AG04449 (cell line): ENCODE data around the gene SLC5A2.

Experiments used
- CTCF ChIA-PET: fragments of 350-600 bp; formaldehyde crosslinking; extraction: SDS; loops from one replicate; lab custom pipeline; 2021; ENCODE audit warnings: antibody characterized with exemption; lab: Yijun Ruan, JAX
- POLR2A ChIA-PET: fragments of 400-600, 350-600 bp; formaldehyde crosslinking; extraction: SDS; loops from one replicate; lab custom pipeline; 2020; ENCODE audit warnings: antibody characterized with exemption, inconsistent platforms; lab: Yijun Ruan, JAX
- DNase-seq: peaks from one replicate; pipeline ENCODE4 v3.0.0-alpha.2; 2010; ENCODE audit warnings: low read depth, low spot score
- H3K4me3 ChIP-seq: 2 replicates; pipeline ENCODE4 v1.5.1; 2011; ENCODE audit warnings: low read depth, mild to moderate bottlenecking, control low read depth, low read length
- TF ChIP-seq, protein P1 (sequence below): IDR thresholded peaks from one replicate; pipeline ENCODE4 v1.5.1; 2011; ENCODE audit warnings: mild to moderate bottlenecking, moderate library complexity, low read length, control low read depth, inconsistent platforms; ENCODE audit not compliant: insufficient read depth; ENCODE audit errors: missing control alignments

SLC5A2 gene

DNA sequence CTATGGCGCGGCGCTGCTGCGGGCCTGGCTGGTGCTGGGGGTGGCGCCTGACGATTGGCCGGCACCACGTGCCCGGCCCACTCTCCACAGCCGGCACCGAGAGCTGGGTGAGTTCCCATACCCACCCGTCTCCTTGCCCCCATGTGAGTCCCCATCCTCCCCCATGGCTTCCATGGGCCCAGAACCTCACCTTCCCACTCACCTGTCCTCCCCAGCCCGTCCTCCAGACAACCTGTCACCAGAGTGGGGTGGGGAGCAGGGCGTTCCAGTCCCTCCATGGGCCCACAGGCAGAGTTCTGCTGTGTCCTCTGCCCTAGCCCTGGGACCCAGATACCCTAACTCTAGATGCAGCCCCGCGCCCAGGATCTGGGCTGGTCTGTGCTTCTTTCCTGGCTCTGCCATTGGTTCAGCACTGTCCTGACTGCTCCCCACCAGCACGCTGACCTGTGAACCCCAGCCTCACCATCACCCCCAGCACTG is 18.1 kb upstream of the SLC5A2 start:
- DNase-seq = no peak
- TF ChIP-seq, protein P1, sequence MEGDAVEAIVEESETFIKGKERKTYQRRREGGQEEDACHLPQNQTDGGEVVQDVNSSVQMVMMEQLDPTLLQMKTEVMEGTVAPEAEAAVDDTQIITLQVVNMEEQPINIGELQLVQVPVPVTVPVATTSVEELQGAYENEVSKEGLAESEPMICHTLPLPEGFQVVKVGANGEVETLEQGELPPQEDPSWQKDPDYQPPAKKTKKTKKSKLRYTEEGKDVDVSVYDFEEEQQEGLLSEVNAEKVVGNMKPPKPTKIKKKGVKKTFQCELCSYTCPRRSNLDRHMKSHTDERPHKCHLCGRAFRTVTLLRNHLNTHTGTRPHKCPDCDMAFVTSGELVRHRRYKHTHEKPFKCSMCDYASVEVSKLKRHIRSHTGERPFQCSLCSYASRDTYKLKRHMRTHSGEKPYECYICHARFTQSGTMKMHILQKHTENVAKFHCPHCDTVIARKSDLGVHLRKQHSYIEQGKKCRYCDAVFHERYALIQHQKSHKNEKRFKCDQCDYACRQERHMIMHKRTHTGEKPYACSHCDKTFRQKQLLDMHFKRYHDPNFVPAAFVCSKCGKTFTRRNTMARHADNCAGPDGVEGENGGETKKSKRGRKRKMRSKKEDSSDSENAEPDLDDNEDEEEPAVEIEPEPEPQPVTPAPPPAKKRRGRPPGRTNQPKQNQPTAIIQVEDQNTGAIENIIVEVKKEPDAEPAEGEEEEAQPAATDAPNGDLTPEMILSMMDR = no peak
- H3K4me3 ChIP-seq = no peak overlapping the region
- CTCF ChIA-PET = no interaction called here
- POLR2A ChIA-PET = no interaction called here

DNA sequence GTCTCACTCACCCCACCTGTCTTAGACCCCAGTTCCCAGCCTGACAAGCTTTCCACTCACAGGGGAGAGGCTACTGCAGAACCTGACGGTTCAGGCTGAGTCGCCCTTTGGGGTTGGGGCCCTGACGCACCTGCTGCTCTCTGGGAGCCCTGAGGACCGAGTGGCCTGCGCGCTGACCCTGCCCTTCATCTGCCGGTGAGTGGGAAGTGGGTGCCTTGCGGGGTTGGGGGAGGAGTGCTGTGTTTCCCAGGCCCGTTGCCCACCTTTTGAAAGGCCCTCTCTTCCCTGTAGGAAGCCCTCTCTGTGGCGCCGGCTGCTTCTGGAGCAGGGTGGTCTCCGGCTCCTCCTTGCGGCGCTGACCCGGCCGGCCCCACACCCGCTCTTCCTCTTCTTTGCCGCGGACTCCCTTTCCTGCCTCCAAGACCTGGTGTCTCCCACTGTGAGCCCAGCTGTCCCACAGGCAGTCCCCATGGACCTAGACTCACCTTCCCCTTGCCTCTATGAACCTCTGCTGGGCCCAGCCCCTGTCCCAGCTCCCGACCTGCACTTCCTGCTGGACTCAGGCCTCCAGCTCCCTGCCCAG is 17.0 kb upstream of the SLC5A2 start:
- CTCF ChIA-PET = no interaction called here
- POLR2A ChIA-PET = no interaction called here
- no peak for DNase-seq
- H3K4me3 ChIP-seq = no peak overlapping the region
- TF ChIP-seq, protein P1 = no peak

DNA sequence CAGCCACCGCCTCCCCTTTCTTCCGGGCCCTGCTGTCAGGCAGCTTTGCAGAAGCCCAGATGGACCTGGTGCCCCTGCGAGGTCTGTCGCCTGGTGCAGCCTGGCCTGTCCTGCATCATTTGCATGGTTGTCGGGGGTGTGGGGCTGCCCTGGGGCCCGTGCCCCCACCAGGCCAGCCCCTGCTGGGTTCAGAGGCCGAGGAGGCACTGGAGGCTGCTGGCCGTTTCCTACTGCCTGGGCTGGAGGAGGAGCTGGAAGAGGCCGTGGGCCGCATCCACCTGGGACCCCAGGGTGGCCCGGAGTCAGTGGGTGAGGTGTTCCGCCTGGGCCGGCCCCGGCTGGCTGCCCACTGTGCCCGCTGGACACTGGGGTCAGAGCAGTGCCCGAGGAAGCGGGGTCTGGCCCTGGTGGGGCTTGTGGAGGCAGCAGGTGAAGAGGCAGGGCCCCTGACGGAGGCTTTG is 16.5 kb upstream of the SLC5A2 start:
- no peak for DNase-seq
- H3K4me3 ChIP-seq = no peak overlapping the region
- POLR2A ChIA-PET = no interaction called here
- CTCF ChIA-PET = no interaction called here
- TF ChIP-seq, protein P1 = no peak

DNA sequence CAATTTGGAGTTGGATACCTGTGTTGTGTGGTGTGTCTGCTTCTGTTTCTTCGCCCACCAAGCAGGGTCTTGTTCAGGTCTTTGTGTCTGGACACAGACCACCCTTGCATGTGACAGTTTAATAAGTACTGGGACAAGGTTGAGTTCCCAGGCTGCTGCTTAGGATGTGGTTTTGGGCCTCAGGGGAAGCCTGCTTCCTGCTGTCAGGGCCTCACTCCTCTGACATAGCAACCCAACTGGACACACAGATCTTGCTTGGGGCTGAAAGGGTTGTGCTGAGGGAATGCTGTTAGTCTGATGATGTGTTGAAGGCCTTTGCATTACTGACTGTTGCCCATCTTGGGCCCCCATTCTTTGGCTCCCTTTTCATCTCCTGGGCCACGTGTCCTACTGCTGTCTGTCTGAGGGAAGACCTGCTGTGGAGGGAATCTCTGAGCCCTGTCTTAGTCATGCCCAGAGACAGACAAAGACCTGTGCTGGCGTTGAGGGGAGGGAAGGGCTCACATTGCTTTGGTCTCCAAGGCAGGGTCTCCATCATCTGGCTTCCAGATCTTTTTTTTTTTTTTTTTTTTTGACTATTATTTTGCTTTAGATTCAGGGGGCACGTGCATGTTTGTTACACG is 15.7 kb upstream of the SLC5A2 start:
- H3K4me3 ChIP-seq = no peak overlapping the region
- ChIA-PET CTCF (no interaction called here), POLR2A (no interaction called here)
- TF ChIP-seq, protein P1 = no peak
- no peak for DNase-seq

DNA sequence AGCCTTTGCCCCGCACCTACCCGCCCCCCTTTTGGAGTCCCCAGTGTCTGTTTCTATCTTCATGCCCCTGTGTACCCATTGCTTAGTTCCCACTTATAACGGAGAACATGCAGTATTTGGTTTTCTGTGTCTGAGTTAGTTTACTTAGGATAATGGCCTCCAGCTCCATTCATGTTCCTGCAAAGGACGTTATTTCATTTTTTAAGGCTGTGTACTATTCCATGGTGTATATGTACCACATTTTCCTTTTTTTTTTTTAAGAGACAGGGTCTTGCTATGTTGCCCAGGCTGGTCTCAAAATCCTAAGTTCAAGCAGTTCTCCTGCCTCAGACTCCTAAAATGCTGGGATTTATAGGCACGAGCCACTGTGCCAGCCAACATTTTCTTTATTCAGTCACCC is 15.1 kb upstream of the SLC5A2 start:
- POLR2A ChIA-PET = no interaction called here
- TF ChIP-seq, protein P1 = no peak
- CTCF ChIA-PET = interaction anchor here (5.7 kb wide), 1 partner anchor 8 kb away, joined by 86 read pairs; the partner anchor contains the start of gene ARMC5
- H3K4me3 ChIP-seq = no peak overlapping the region
- no peak for DNase-seq

DNA sequence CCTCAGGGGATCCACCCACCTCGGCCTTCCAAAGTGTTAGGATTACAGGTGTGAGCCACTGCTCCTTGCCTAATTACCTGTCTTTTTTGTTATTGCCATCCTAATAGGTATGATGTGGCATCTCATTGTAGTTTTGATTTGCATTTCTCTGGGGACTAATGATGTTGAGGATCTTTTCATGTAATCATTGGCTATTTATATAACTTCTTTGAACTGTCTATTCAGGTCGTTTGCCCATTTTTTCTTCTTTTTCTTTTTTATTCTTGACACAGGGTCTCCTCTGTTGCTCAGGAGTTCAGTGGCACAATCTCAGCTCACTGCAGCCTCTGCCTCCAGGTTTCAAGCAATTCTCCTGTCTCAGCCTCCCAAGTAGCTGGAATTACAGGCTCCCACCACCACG is 12.3 kb upstream of the SLC5A2 start:
- peak overlapping the region; percentile 20; the same call in 1 of the 2 replicates for H3K4me3 ChIP-seq
- TF ChIP-seq, protein P1 = no peak
- ChIA-PET CTCF (interaction anchor here (1.3 to 5.7 kb wide), 2 partner anchors 8 to 11 kb away, joined by 3 to 86 read pairs; partner anchors contain the start of gene ARMC5), POLR2A (interaction anchor here (1.9 kb wide), 1 partner anchor 10 kb away, joined by 12 read pairs; no protein-coding TSS in a partner anchor)
- no peak for DNase-seq
